Prostate gland (tissue), 2 donors: Measurements from ENCODE around the gene KIF26B. TPM values are rescaled to one million over a fixed set of nuclear protein-coding genes. Genes with fewer than 3 reads are reported as not detected.

Experiments used
- DNase-seq: peaks from one replicate; pipeline ENCODE4 v3.0.0-alpha.2; 2019; ENCODE audit warnings: low spot score
- H3K27ac ChIP-seq, 2 donors: fragments of 200-600 bp; sonication (generic); 2 replicates each; pipeline ENCODE4 v1.5.1; 2017 to 2019
- H3K27me3 ChIP-seq: fragments of 200-600 bp; sonication (generic); replicated peaks from 2 replicates; pipeline ENCODE4 v1.5.1; 2019; ENCODE audit not compliant: insufficient read depth
- H3K36me3 ChIP-seq, 2 donors: fragments of 200-600 bp; sonication (generic); 1 replicate in 1 of 2; 2 replicates in 1 of 2; pipeline versions ENCODE4 v1.5.1 to v1.8.1; 2017 to 2019
- H3K4me1 ChIP-seq: fragments of 200-600 bp; sonication (generic); replicated peaks from 2 replicates; pipeline ENCODE4 v1.5.1; 2019
- H3K4me3 ChIP-seq, 2 donors: fragments of 200-600 bp; sonication (generic); 2 replicates each; pipeline ENCODE4 v1.5.1; 2017 to 2019
- H3K9me3 ChIP-seq: fragments of 200-600 bp; sonication (generic); 2 replicates; pipeline ENCODE4 v1.5.1; 2017
- POLR2A ChIP-seq: fragments of 450-650 bp; IDR thresholded peaks from one replicate; pipeline ENCODE4 v1.6.1; 2016; ENCODE audit warnings: antibody characterized with exemption, mild to moderate bottlenecking
- POLR2AphosphoS5 ChIP-seq: sonication (generic); formaldehyde crosslinking; IDR thresholded peaks from one replicate; pipeline ENCODE4 v1.6.1; 2017; ENCODE audit warnings: antibody characterized with exemption
- WGBS: methylation state at CpG from one replicate; pipeline ENCODE4 v1.1.5; 2018; 5-methylcytosine and 5-hydroxymethylcytosine counted together
- intact Hi-C: fragments of 100-400 bp; cut with DNase I; formaldehyde crosslinking; loops from one replicate; pipeline ENCODE4 v1.14.2; 2022
- total RNA-seq, 2 donors: library from RNA; depleted of rRNA; stranded (reverse); fragments of >200 nt; gene quantifications; one replicate each; pipeline ENCODE4 v1.1.0, GENCODE V29; 2016
- TF ChIP-seq, protein P1 (sequence below), 4 experiments: fragments of 200-600 bp in 2 of 4; fragments of 450-650 bp in 2 of 4; sonication (generic) in 2 of 4; IDR thresholded peaks; 1 replicate in 3 of 4; 2 replicates in 1 of 4; pipeline ENCODE4 v1.5.1; 2016 to 2019; ENCODE audit warnings: antibody characterized with exemption in 4 of 4, mild to moderate bottlenecking in 2 of 4, moderate library complexity in 2 of 4

Gene KIF26B
- total RNA-seq, 2 donors from 2014 or later: 3.3 to 3.8 TPM

DNA sequence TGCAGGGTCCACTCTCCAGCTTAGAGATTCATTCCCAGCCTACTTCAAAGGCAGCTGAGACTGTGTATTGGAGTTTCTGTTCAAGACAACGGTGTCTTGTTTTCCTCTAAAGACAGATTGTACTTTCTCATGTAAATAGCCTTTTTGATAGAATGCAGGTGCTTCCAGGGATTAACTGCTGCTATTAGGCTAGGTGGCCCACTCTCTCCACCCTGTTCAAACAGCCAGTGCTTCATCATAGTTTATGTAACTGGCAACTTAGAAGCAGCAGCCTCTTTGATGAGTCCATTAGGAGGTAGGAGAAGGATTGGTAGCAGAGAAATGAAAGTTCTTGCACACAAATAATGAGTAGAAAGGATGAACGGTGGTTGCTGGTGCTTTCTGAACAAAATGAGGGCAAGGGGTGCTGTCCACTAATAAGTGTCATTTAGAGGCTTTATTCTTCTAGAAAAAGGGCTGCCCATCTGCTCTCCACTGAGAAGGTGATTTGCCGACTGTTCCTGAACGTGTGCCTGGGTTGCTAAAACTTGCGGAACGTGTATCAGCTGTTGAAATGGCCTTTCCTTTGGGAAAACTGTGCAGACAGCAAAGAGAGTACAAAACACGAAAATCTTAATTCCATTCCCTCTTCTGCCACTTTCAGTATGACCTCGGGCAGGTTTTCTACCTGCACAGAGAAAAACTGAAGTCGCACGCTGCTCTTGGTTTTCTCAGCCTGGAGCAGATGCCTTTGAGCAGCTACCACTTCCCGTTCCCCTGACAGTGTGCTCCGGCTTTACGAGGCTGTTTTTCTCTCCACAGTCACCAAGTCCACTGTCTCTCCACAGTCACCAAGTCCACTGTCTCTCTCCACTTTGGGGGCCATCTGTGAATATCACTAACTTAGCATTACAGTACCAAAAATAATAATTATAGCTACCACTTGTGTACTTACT, 228.9 kb downstream of the KIF26B start:
- Histone ChIP-seq H3K4me3 (no peak overlapping the region), H3K27me3 (no peaks in the 10 kb centered on the region), H3K4me1 (no peaks in the 10 kb centered on the region), H3K27ac (no peak overlapping the region), H3K9me3 (no peaks in the 10 kb centered on the region), H3K36me3 (no peaks in the 10 kb centered on the region)
- intact Hi-C loops: loop anchor here (5.0 kb wide), 1 partner anchor 619 kb away; no protein-coding TSS in a partner anchor
- 50% methylated on average over 13 of the region's 13 CpGs for WGBS
- TF ChIP-seq, protein P1, sequence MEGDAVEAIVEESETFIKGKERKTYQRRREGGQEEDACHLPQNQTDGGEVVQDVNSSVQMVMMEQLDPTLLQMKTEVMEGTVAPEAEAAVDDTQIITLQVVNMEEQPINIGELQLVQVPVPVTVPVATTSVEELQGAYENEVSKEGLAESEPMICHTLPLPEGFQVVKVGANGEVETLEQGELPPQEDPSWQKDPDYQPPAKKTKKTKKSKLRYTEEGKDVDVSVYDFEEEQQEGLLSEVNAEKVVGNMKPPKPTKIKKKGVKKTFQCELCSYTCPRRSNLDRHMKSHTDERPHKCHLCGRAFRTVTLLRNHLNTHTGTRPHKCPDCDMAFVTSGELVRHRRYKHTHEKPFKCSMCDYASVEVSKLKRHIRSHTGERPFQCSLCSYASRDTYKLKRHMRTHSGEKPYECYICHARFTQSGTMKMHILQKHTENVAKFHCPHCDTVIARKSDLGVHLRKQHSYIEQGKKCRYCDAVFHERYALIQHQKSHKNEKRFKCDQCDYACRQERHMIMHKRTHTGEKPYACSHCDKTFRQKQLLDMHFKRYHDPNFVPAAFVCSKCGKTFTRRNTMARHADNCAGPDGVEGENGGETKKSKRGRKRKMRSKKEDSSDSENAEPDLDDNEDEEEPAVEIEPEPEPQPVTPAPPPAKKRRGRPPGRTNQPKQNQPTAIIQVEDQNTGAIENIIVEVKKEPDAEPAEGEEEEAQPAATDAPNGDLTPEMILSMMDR (IDR thresholded peaks at IDR 0.05): no peak
- no peak for TF ChIP-seq POLR2AphosphoS5
- no peak for TF ChIP-seq POLR2A
- no peak for DNase-seq

DNA sequence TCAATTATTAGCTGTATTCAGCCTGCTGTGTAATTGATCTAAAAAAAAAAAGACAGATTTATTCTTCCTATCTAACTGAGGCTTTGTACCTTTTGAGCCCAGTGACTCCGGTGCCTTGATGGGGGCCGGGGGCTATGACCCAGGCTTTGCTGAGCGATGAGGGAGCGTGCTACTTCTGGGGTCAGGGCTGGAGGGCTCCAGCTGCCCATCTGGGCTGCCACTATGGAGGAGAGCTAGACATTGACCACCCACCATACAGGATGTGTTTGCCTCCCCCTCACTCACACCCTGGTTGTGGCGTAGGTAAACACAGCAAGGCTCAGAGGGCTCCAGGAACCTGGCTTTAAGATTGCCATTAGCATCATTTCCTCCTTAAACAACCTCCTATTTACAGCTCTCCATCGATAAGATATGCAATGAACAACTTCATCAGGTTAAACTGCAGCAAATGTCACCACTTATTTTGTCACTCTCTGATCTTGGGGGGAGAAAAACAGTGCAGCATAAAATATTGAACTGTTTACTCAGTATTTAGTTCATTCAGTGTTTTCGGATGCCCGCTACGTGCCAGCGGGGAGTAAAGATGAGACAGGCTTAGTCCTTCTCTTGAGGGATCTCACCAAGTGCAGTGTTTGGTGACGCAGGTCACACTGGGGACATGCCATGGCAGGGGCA, 231.6 kb downstream of the KIF26B start:
- intact Hi-C loops: no loop called here
- Histone ChIP-seq H3K27ac (no peak overlapping the region), H3K36me3 (no peaks in the 10 kb centered on the region), H3K9me3 (no peaks in the 10 kb centered on the region), H3K4me3 (no peak overlapping the region), H3K27me3 (no peaks in the 10 kb centered on the region), H3K4me1 (no peaks in the 10 kb centered on the region)
- TF ChIP-seq POLR2A (no peak), POLR2AphosphoS5 (no peak)
- TF ChIP-seq, protein P1 (IDR thresholded peaks at IDR 0.05): no peak
- WGBS: 94% methylated on average over 11 of the region's 11 CpGs
- DNase-seq: no peak

DNA sequence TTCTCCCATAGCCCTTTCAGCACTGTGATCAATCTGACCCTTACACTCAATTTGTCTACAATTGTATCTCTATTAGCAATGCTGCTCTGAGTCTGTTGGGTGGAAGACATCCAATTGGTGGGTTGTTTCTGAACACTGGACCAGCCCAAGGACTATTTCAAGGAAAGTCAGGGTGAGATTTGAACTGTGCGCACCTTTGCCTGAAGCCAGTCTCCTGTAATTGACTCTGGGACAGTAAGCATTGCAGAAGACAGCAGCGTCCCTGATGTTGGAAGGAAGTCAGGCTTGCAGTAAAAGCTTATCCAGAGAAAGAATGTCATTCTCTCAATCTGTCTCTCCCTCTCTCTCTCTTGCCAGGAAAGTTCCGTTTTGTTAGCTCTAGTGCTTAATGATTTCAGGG, 233.9 kb downstream of the KIF26B start:
- Histone ChIP-seq H3K27me3 (no peaks in the 10 kb centered on the region), H3K36me3 (no peaks in the 10 kb centered on the region), H3K9me3 (no peaks in the 10 kb centered on the region), H3K27ac (no peak overlapping the region), H3K4me3 (no peak overlapping the region), H3K4me1 (no peaks in the 10 kb centered on the region)
- DNase-seq: no peak
- intact Hi-C loops: no loop called here
- 76% methylated on average over 3 of the region's 3 CpGs for WGBS
- no peak for TF ChIP-seq POLR2AphosphoS5
- TF ChIP-seq, protein P1 (IDR thresholded peaks at IDR 0.05): no peak
- TF ChIP-seq POLR2A: no peak

DNA sequence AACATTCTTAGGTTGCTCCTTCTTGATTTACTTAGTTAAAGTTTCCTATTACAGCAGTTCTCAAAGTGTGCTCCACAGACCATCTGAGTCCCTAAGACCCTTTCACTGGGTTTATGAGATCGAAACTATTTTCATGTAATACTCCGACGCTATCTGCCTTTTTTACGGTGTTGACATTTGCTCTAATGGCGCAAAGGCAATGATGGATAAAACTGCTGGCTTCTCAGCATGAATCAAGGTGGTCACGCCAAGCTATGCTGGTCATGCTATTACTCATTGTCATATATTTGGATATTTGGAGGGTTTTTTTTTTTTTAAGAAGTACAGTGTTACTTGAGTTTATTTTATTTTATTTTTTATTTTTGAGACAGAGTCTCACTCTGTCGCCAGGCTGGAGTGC, 235.1 kb downstream of the KIF26B start:
- WGBS: 75% methylated on average over 7 of the region's 7 CpGs
- TF ChIP-seq POLR2A (no peak), POLR2AphosphoS5 (no peak)
- TF ChIP-seq, protein P1 (IDR thresholded peaks at IDR 0.05): no peak
- H3K4me1 ChIP-seq: no peaks in the 10 kb centered on the region
- H3K4me3 ChIP-seq: no peak overlapping the region
- intact Hi-C loops: no loop called here
- H3K27me3 ChIP-seq: no peaks in the 10 kb centered on the region
- H3K9me3 ChIP-seq: no peaks in the 10 kb centered on the region
- no peaks in the 10 kb centered on the region for H3K36me3 ChIP-seq
- no peak overlapping the region for H3K27ac ChIP-seq
- DNase-seq: no peak
